Islet of Langerhans (tissue), 1 donor: ENCODE measurements around the gene RNF217.

Source experiments
- FAIRE-seq: peaks from one replicate; lab custom pipeline; 2011; peaks lifted over from hg19 to GRCh38; lab: Jason Lieb, UNC

RNF217 gene

GRCh38 chr6:125138083-125138482 lies 175.8 kb downstream of the RNF217 start:
- FAIRE-seq = no peak

- no peak for FAIRE-seq
Measured at GRCh38 chr6:125140808-125141207, 178.6 kb downstream of the RNF217 start.
